Stimulated activated CD4-positive, alpha-beta T cell treated with anti-CD3 and anti-CD28 coated beads, Interleukin-15, amount 100 ng/mL, for 48 hours (primary cell): ENCODE data around the gene NEK6.
A peak's percentile ranks its signal among the peaks of the same experiment; 100 is the strongest.

ENCODE experiments used
- DNase-seq, 2 donors: peaks; one replicate each; pipeline ENCODE4 v3.0.0-alpha.2; 2020; ENCODE audit warnings: low read depth in 2 of 2

Gene NEK6

DNA sequence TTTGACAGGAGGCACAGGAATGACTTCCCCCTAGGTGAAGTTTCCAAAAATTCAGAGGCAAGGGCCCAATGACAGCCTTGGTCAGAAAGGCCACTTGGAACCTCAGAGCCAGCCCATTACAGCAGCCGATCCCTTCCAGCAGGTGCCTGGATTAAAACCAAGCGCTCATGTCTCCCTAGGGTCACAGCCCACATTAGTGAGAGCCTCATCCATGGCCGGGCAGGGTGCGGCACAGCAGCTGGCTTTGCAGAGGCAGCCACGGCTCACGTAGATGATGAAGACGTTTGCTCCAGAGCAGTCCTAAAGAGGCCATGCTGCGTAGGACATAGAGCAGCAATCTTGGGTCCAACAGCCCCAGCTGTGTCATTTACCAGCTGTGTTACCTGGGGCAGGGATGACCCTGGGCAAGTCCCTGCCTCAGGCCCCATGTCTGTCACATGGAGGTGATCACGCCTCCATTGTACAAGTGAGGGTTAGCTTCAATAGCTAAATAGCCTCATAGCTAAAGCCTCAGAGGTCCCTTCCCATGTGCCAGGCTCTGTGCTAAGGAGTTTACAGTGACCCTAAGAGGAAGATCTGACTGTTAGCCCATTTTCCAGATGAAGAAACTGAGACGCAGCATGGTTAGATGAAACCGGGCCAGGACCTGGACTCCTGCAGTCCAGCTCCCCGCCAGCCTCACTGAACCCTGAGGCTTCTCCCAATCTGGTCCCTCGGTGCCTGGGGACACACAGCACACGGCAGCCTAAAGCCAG, 39.2 kb downstream of the NEK6 start:
- DNase-seq = no peak

DNA sequence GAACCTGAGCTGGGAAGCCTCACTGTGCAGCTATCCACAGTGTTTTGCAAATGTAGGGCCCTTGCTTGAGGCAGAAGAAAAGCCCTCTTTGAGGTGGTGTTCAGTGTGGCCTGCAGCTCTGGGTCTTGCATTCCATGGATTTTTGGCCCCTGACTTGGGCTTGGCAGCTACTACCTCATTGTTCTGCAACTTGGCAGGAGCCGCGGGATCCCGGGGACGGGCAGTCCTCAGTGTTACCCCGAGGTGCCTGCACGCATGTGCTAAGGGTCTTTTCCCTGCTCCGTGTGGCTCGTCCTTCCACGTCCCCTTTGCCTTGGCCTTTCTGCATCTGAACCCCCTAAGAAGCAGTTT, 39.8 kb downstream of the NEK6 start:
- DNase-seq = no peak

DNA sequence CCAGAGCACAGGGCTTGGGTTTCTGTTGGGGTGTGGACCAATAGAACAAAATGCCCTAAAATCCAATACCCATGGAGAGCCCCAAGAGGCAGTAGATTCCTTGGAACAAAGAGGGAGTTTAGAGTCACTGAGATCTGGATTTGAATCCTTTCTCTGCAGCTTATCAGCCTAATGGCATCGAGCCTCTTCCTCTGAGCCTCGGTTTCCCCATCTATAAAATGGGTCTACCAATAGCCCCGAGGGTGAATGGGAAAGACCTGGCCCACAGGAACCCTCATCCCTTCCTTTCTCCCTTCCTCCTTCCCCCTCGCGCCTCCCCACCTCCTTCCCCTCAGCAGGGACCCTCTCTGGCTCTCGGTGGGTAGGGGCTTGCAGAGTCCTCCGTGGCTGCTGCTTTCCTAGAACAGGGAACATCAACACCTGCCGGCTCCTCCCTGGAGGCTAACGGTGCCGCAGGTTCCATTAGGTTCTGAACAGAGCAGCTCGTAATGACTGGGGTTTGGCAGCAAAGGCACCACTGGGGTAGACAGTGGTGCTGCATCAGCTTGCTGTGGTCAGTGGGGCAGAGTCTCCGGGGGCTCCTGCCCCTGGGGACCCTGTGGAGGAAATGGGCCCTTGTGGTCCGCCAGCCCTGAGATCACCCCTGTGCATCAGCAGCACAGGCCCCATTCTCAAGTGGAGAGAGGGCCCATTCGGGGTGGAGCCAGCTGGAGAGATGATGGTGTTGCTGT, 40.3 kb downstream of the NEK6 start:
- no peak for DNase-seq

DNA sequence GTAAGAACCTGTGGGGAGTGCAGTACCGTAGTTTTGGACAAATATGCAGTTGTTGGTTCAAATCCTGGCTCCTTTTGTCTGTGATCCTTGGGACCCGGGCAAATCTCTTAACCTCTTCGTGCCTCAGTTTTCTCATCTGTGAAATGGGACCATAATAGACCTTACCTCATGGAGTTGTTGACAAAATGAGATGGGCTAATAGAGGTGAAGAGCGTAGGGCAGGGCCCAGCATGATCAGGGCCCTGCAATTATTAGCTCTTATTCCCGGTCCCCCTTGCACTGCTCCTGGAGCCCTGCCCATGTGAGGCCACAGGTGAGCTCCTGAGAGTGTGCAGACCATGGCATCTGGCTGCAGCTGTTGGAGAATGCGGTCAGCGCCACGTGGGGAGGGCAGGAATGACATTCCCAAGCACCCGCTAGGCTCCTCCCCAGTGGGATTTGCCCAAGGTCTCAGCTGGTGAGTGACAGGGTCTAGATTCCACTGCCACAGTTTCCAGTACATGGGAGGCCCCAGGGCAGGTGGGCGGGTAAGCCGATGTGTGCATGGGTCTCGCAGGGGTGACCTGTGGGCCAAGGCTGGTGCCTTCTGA, 41.0 kb downstream of the NEK6 start:
- no peak for DNase-seq

DNA sequence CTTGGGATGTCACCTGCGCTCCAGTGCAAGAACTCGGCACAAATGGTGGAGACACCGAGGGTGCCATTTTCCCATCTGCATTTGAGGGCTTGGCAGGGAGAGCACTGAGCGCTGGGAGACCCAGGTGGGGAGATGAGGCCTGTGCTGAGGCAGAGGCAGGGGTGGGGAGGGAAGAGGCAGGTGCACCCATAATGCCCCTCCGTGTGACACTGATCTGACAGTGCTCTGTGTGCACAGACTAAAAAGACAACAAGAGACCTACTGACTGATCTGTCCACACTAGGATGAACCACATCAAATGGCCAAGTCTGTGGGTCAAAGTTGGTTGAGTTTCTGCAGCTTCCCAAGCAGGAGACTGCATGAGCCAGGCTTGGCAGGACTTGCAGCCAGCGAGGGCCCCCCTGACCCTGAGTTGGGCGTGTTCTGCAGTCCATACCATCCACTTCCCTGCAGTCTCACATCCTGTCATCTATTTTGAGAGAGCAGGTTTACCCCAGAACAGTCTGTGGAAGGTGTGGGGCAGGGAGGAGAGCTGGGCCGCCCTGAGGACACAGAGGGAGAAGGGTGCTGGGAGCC, 41.9 kb downstream of the NEK6 start:
- DNase-seq = no peak

DNA sequence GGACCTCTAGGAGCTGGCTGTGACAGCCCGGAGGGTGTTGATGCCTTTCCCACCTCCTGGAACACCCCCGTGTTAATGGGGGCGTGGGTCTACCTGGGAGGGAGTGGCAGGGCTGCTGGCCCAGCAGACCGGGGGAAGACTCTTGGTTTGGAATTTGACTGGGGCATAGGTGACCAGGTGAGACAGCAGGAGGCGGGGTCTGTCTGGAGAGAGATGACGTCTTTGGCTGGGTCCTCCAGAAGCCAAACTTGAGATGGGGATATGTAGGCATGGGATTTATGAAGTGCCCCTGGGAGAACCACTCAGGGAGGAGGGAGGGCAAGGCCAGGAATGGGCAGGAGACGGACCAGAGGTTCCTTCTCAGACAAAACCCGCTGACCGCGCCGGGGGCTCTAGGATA, 42.6 kb downstream of the NEK6 start:
- no peak for DNase-seq

DNA sequence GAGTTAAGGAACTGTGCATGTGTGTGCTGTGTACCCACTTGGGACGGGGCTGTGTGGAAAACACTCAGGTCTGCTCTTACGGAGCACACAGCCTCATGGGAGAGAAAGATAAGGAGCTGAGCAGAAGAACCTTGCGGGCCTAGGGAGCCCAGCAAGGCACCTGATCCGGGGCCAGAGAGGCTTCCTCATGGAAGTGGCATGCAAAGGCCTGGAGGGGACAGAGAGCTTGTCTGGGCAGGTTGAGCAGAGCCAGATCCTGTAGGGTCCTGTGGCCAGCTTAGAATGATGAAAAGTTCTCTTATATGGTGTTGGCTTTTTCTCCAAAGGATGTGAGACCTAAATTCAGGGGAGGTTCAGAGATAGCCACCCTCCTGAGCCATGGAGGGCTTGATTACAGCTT, 45.2 kb downstream of the NEK6 start:
- no peak for DNase-seq

DNA sequence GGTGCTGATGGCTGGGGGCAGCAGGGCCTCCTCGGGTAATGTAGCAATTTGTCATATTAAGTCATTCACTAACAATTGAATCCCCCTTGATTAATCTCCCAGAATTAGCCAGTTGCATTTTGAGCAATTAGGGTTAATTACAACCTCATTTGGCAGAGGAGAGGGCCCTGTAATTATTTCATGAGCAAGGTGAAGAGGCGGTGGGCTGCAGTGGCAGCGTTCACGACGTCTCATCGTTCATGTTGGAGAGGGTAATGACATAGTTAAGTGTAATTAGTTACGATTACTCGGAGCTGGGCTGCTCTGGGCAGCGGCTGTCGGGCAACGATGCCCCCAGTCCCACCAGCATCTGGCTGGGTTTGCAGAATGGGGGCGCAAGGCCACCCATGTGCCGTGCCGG, 46.0 kb downstream of the NEK6 start:
- DNase-seq = no peak

DNA sequence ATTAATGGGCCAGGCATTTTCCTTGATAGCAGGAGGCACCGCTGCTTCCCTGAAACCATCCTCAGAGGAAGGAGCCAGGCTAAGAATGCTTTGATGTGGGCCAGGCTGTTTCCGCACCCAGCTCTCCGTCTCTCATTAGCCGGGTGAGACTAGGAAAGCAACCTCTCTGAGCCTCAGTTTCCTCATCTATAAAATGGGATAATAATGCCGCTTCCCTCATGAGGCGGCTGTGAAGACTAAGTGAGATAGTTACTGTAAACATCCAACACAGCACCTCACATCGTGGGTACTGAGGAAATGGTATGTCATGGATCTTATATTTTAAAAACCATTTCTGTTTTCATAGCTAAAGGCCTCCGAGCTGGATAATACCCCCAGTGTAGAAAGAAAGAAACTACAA, 46.5 kb downstream of the NEK6 start:
- no peak for DNase-seq

DNA sequence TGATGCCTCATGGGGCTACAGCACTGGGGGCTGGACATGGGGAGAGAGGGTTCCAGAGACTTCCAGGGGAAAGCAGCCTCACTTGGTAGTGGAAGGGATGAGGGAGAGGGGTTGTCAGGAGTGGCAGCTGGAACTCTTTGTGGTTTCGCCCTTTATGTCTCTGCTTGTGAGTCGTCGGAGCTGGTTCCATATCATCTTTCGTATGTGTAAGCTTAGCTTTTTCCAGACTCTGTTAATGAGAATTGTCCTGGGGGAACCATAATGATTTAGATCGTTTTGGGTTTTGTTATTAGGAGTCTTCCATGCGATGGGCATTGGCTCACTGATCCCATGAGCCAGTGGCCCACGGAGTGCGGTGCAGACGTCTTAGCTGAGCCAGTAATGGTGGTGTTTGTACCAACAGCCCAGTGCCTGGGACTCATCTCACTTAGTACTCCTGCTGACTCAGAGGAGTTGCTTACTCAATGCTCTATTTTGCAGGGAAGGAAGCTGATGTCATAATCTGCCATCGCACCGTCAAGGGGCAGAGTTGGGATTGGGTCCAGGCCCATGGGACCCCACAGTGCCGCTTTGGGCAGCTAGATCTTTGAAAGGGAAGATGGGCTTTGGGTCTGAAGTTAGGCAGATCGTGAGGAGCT, 48.5 kb downstream of the NEK6 start:
- no peak for DNase-seq

DNA sequence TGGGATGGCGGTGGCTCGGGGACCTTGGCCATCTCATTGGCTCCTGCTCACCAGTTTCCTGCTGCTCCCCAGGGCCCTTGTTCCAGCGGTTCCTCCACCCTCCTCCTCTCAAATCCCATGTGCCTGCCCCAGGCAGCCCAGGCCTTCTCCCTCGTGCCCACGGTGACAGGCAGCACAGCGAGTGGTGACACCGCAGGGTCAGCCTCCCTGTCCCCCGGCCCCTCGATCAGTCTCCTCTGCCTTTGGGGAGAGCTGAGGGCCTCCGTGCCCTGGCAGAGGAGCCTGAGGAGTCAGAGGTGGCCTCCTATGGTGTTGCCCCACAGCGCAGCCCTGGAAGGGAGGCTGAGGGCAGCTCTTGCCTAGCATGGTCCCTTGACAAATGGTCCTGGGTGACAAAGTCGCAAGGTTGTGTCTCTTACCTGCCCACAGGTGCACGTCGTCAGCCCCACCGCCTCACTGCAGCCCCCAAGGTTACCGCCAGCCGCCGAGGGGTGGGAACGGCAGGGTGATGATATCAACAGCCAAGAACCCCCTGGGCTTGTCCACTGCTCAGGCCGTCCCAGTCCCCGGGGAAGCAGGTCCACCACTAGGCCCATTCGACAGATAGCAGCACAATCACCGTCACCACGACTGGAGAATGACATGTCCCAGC, 49.8 kb downstream of the NEK6 start:
- no peak for DNase-seq

DNA sequence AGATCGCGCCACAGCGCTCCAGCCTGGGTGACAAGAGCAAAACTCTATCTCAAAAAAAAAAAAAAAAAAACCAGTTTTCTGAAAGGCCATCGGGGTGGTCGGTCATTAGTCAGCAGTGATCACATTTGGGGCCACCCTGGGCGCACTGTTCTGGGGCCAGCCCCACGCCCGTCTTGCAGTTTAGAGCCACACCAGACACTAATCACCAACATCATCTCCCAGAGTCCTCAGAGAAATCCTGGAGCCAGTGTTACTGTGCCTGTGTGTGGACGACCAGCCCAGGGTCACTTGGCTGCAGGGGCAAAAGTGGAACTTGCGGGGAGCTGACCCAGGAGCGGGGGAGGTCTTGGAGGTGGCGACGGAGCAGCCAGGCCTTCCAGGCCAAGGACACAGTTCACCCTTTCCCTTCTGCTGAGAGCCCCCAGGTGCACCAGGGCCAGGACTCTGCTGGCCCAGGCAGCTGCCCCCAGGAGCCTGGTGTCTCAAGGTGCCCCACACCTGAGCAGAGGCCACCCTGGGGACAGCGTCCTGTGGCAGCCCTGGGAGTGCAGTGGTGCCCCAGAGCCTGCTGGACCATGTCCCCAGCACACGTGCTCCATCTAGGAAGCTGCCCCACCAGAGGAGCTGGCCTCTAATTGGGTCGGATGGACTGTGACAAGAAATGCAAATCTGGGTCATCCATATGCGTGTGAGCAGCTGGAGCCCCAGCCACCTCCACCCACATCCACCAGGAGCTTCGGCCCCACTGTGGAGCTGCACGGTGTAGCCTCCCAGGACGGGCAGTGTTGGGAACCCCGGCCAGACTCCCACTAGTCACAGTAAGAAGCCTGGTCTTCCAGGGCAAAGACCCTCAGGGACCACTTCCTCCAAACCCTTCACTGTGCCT, 51.1 kb downstream of the NEK6 start:
- no peak for DNase-seq

DNA sequence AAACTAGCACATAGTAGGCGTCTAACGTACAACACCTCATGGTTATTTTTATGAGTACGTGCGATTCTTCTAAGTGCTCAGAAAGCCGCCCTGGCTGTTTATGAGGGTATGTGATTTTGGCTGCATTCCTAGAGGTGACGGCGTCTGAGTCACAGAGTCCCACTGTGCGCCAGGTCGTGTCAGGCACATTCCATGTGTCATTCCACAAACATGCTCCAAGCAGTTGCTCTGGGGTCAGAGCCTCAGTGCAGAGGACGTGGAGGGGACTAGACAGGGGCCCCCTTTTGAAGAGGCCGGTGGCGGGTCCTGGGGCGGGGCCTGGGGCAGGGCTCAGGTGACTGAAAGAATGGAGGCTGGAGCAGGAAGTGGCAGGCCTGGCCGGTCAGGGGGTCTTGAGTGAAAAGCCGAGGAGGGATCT, 51.9 kb downstream of the NEK6 start:
- DNase-seq = no peak

DNA sequence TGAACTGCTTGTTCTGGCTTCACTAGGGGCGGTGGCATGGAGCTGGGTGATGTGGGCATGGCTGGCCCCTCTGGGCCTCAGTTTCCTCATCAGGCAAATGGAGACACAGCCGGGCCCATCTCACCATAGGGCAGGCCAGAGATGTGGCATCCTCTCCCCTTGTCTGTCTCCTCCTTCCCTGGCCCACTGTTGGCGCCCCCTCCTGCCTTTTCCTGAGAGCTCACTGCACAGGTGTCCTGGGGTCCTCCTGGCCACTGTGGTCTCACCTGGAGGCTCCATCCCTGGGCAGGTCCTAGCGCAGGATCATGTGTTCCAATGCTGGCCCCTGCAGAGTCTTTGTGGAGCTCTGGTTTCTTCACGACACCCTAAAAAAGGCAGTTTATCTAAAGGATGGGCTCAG, 53.5 kb downstream of the NEK6 start:
- no peak for DNase-seq

DNA sequence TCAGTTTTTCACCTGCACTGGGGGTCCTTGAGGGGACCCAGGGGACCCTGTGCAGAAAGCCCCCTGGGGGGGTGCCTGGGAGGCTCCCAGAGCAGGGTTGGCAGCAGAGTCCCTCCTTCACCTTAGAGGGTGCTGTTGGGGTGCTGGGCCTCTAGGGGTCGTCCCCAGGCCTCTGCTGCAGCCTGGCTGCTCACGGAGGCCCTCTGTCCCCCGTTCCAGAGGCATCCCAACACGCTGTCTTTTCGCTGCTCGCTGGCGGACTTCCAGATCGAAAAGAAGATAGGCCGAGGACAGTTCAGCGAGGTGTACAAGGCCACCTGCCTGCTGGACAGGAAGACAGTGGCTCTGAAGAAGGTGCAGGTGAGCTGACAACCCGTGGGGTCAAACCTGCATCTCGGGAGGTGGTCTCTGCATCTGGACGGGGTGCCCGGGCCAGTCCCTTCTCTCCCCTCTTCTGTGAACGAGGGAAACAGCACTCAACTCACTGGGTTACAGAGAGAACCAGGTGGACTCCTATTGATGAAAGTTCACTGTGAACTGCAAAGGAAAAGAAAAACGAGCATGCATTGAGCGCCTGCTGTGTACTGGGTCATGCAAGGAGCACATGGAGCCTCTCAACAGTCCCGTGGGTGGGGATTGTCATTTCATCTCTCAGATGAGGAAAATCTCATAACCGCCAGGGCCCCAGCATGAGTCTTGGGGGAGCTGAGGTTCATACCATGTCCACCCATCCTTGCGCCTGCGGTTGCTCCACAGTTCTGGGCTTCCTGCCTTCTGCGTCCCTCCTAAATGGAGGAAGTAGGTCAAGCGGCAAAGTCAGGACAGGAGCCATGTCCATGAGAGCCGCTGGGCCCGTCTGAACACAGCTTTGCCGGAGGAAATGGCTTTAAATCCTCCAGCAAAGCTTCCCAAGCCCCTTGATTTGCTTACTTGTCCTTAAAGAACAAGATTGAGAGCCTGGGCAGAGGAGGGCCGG, 54.8 kb downstream of the NEK6 start:
- no peak for DNase-seq

DNA sequence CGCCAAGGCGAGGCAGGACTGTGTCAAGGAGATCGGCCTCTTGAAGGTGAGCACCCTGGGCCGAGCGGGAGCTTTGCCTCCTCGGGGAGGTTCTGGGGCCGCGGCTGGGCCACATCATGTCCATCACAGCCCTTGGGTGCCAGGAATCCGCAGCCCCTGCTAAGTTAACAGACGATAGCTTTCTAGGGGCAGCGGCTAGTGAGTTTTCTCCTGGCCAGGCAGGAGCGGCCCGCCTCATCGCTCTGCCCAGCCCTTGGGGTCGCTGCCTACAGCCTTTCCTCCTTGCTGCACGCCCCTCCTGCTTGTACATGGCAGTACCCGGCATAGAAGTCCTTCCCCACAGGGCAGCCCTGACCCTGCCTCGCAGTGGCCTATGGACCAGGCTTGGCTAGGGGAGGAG, 56.2 kb downstream of the NEK6 start:
- DNase-seq = no peak

DNA sequence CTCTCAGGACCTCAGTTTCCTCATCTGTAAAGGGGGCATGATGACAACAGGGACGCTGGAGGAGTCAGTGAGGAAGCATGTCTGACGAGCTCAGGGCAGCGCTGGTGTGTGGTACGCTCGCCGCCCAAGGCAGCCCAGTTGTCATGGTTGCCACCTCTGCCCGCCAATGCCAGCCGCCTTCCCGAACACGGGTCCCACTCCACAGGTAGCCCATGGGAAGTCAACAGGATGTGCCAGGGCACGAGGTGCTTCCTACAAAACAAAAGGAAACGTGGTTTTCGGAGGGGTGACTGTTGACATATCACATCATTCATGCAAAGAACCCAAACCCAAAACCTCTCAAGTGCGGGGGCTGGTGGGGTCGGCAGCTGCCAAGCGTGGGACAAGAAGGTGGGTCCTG, 58.1 kb downstream of the NEK6 start:
- DNase-seq = no peak

DNA sequence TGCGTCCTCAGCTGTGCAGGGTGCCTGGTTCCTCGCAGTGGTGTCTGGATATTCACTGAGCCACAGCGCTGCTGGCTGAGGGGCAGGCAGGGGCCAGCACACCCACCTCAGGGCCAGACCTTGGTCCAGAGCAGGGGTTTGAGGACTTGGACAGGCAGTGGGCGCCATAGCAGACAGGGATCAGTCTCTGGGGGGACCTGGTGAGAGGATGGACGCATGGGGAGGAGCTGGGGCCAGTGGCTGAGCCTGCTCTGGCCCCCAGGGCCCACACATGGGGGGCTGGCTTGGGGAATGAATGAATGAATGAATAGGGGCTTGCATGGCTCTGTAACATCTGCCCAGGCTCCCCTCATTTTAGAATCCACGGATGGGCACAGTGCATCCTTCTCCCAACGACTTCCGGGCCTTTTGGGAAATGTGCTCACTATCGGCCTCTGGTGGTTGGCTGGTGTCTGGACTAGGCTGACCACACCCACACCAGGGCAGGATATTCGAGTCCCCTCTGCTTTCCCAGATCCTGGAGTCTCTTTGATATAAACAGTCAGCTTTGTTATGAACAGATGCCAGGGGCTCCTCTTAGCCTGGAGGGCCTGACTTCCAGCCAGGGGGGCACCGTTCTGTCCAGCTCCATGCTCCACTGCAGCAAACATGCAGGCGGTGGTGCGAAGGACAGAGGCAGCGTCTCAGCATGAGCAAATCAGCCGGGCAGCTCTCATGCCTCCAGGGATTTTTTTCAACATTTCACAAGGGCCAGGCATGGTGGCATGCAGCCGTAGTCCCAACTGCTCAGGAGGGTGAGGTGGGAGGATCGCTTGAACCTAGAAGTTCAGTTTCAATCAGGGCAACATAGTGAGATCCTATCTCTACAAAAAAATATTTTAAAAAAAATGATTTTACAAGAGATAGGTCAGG, 62.6 kb downstream of the NEK6 start:
- peak in 1 of 2 donors; percentile 36 for DNase-seq

DNA sequence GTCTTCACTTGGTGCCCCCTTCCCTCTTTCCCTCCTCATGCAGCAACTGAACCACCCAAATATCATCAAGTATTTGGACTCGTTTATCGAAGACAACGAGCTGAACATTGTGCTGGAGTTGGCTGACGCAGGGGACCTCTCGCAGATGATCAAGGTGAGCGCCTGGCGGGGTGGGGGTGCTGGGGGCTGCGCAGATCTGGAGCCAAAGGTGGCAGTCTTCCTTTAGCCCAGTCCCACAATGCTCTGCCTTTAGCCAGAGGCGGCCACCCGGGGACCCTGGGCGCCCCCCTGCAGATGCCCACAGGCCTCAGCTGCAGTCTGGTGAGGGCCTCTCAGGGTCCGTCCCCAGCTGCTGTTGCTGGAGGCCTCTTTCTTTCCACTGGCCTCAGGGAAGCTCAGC, 63.7 kb downstream of the NEK6 start:
- DNase-seq = no peak
